ENCODE measurements around the gene DYNC1H1.
A peak's percentile ranks its signal among the peaks of the same experiment; 100 is the strongest.

DYNC1H1 gene

DNA sequence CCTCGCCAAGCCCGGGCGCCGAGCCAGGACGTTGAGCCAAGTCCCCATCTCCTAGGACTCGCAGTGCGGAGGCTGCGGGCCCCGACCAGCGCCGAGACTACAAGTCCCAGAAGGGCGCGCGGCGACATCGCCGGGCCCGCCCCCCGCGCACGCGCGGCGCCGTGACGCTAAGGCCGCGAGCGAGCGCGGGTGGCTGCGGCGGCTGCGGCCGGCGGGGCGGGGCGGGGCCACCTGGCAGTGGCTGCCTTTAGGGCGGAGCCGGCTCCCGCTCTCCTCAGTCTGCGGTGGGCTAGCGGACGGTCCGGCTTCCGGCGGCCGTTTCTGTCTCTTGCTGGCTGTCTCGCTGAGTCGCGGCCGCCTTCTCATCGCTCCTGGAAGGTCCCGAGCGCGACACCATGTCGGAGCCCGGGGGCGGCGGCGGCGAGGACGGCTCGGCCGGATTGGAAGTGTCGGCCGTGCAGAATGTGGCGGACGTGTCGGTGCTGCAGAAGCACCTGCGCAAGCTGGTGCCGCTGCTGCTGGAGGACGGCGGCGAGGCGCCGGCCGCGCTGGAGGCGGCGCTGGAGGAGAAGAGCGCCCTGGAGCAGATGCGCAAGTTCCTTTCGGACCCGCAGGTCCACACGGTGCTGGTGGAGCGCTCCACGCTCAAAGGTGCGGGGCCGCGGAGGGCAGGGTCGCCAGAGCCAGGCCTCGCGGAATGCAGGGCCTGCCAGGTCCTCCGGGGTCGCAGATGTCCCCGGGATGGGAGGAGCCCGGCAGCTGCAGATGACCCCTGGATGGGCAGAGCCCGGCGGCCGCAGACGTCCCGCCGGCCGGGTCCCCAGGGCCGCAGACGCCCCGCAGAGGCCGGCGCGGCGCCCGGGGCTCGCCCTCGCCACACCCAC is at the start of gene DYNC1H1:
TSS of gene DYNC1H1 (plus strand) at position 277 of the 884 bp plus-strand sequence. CDS start at position 396, 119 bp downstream.
- DNase-seq: peak; percentile 68

DNA sequence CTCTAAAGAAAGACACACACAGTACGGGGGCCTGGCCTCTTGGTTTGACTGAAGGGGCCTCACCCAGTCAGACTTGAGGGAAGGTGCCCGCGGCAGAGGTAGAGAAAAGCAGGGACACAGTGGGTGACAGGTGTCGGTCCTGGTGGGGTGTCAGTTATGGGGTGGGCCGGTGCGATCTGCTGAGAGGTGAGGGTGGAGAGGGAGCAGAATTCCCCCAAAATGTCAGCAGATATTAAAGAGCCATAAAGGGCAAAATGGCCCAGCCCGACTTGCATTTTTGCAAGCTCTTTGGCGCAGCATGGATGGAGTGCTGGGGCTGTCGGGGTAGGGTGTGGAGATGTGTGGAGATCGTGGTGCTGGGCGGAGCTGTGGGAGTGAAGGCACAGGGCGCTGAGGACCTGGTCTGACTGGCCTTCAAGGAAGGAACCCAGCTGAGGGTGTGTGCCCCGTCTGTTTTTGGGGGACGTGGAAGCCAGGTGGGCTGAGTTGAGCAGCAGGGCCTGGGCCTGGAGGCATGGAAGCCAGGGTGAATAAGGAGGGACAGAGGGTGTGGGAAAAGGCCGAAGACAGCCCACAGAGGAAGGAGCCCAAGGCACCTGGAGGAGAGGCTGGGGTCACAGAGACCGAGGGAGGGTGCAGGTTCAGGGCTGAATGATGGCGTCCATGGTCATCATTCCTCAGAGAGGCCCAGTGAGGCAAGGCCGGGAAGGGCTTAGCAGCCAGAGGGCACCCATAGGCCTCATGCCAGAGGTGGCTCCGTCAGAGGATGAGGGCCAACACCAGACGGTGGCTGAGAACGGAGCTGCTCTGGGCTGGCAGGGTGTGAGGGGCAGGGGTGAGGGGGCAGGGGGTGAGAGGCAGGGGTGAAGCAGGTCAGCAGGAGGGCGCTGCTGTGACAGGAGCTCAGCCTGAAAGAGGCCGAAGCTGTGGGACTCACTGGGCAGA is 48.2 kb upstream of the DYNC1H1 start:
- no peak for DNase-seq

DNA sequence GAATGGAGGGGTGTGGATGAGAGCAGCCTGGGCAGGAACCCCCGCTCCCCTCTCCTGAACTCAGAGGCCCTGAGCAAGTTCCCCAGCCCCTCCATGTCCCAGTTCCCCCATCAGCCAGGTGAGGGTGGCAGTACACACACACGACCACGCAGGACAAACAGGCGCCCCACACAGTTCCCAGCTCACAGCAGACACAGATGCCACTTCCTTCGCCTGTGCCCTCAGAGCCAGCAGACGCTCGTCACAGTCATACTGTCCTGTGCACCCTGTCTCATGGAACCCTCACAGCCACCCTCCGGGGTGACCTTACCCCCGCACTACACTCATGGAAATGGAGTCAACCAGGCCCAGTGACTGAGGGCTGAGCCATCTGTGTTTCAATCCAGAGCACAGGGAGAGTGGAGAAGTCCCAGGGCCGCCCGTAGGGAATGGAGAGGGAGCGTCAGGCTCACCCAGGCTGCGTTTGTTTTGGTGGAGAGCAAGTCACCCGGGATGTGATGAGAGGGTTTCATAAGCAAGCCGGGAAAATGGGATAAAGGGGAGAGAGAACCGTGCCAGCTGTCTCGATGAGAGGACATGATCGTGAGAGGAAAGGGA is 47.5 kb upstream of the DYNC1H1 start:
- DNase-seq: no peak

DNA sequence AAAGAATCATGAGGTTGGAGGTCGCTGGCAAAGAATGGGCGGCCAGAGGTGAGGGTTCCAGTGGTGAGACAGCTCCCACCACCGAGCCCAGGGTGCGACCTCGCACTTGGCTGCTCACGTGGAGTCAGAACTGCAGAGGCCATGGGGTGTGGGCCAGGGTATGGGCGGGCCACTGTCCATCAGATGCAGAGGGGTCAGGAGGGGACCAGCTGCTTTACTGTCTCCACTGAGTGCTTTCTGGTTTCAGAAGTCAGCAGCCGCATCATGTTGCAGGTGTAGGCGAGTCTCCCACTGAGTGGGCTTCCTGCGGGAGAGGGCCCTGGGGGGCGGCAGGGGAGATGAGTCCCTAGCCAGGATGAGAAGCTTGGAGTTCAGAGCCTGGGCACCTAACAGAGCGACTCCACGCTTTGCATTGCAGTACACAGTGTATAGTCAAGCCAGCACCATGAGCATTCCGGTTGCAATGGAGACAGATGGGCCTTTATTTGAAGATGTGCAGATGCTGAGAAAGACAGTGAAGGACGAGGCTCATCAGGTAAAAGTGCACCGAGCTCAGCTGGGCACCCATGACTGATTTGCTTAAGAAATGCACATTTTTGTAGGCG is 46.9 kb upstream of the DYNC1H1 start:
- no peak for DNase-seq

DNA sequence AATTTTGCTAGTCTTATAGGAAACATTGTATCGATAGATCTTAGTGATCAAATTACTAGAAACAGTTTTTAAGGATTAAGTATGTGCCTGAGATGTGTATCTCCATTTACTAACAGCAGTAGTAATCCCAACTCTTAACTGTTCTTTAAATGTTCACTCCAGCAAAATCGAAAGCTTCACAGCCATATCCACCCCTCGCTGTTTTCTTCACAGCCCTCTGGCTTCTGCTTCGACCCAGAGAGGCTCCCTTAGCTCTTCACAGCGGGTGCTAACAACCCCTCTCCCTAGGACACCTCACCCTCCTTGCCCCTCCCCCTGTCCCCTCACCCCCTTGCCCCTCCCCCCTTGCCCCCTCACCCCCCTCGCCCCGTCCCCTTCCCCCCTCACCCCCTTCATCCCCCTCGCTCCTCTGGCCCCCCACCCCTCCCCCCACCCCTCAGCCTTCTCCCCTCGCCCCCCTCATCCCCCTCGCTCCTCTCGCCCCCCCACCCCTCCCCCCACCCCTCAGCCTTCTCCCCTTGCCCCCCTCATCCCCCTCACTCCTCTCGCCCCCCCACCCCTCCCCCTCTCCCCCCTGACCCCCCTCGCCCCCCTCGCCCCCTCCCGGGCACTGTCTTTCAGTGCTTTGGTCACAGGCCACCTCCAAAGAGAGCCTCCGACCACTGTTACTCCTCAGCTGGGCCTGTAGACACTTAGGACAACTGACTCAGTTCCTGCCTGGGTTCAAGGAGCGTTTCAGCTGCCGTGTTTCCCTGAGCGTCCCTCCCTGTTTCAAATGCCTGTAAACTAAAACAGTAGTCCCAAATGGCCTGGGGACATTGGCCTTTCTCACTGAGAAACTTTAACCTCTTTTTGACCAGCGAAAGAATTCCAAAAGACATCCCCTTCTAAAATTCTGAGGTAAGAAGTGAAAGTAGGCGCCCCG is 46.0 kb upstream of the DYNC1H1 start:
- DNase-seq: no peak

DNA sequence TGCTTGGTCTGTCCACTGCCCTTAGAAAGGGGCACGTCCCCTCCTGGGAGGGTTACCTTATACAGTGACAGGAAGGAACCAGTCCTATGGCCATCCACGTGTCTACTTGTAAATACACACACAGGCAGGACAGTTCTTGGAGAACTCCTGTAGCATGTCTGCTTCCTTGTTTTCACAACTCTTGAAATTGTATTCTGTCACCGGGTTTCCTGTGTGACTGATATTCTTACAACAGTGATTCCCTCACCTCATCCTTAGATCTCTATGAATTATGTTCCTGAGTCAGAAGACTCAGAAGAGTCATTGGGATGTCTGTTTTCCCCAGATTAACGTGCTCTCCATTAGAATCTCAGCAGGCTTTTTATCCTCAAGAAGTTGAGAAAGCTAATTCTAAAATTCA is 44.1 kb upstream of the DYNC1H1 start:
- DNase-seq: no peak

DNA sequence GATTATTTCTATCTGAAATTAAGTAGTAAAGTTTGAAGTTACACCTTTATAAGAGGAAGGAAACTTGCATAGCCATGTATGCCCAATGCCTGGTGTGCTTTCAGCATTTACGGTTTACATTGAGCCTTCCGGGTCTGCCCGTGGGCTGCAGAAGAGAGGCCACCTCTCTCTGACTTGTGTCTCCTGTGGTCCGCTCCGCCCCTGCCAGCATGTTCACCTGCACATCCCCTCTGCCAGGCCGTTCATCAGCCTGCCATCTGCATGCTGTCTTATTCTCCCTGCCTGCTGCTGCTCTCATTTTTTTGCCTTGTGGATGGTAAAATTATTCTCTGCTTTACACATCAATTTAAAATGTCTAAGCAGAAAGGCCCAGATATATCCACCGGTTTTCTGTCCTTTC is 41.5 kb upstream of the DYNC1H1 start:
- no peak for DNase-seq

DNA sequence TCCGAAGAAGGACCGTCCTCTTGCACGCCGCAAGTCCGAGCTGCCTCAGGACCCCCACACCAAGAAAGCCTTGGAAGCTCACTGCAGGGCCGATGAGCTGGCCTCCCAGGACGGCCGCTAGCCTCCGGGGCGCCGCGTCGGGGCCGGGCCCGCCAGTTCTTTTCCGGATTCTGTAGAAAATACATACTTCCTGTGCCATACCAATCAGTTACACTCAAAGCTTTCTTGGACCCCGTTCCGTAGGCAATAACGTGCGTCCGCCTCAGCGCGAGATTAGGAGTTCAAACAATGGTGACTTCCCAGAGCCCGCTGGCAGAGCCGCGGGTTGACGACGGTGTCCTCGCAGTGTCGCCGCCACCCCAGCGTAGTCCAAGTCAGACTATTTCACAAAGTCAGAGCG is 39.2 kb upstream of the DYNC1H1 start:
- no peak for DNase-seq

DNA sequence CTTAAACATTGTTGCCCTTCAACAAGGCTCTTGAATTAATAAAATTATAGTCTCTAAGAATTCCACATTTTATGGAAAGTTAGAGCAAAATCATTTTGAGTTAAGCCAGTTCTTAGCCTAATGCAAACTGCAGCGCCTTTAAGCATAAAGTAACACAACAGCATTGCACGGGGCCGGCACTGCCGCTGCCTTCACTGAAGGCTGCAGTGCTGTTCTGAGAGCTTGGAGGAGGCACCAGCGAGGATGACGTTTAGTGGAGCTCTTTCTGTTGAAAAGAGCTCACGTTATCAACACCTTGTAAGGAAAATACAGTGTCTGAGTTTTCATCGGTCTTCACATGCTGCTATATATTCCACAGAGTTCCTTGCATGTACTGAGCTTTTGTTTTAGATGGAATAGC is 38.3 kb upstream of the DYNC1H1 start:
- no peak for DNase-seq

DNA sequence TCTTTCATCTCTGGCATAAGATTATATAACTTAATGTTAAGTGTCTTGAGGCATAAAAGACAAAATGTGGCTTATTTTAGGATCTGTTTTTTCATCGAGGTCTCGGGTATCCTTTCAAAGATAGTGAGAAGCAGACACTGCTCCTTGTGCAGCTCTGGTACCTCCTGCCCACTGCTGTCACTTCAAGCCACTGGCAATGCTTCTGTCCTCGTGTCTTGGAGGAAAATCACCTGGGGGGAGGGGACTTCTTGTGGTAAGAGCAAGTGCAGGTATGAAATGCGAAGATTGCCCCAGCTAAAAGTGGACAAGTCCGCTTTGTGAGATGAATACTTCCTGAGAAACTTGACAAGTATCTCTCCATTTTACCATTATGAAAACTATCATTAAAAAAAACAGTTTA is 37.8 kb upstream of the DYNC1H1 start:
- no peak for DNase-seq

DNA sequence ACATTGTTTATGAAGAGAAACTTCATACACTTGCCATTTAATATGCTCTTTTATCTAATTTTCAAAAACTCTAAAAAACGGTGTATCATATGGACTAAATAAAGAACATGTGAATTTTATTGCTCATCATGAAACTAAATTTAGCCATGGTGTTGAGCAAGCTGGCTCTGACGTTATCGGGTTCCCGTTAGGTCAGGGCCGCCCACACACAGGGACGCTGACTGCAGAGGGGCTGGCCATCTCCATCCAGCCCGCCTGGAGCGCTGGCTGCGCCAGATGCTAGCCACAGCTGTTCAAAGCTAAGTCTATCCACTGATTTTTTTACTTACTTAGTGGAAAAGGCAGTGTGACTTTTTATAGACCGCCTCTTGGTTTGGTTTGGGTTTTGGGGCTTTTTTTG is 36.5 kb upstream of the DYNC1H1 start:
- no peak for DNase-seq

DNA sequence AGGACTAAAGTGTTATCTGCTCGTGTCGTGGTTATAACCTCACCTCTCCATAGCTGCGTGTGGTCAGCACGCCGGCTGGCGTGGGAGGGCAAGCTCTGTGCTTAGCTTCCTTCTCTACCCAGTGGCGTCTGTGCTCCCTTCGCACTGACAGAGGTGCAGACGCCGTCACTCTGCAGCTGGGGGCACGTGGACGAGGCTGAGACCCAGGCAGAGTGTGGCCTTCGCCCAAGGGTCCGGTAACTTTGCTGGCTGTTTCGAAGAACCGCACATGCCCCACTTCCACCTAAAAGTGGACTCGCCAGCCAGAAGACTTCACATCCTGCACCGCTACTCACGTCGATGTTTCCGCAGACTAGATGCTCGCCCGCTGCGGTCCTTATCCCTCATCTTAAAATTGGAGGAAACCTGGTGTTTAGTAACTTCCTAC is 35.9 kb upstream of the DYNC1H1 start:
- DNase-seq: no peak

DNA sequence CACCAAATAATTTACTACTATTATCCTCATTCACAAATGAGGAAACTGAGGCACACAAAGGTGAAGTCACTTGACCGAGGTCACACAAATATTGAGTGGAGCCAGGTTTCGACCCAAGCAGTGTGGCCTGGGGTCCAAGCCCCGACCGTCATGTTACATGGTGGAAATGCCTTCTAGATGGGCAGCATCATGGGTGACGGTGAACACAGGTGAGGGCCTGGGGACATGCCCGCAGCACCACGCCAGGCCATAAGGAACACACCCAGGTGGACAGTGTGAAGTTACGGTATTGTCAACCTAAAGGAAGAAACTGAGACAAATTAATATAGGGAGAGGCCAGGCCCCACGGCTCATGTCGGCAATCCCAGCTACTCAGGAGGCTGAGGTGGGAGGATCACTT is 35.3 kb upstream of the DYNC1H1 start:
- DNase-seq: no peak

DNA sequence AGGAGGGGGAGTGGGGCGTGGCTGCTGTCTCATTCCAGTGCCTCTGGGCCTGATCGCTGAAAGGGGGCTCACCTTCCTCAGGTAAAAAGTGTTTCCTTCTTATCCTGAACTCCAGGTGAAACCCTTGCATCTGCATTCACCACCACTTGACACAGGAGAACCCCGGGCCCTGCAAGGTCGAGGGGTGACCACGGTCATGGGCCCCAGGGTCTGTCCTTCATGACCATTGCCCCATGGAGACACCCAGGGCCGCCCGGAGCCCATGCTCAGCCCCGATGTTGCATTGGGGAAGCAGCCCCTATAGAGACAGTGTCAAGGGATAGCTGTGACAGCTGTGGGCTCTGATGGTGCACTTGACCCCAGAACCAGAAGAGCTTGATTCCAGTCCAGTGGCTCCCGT is 34.4 kb upstream of the DYNC1H1 start:
- DNase-seq: no peak

DNA sequence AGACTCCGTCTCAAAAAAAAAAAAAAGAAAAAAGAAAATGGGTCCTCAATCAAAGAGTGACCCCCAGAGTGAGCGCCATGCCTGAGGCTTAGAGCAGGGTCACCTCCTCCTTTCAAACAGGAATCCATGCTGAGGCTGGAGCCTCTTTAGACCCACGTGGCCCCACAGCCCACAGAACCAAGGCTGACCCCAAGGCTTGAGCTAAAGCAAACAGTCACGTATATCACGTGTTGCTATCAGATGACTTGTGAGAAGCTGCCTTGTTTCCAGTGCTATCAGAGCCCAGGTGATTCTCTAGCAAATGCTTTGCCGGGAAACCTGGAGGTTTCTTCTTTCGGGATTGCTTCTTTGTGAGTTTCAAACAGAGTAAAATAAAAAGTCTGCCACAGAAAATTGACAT is 31.7 kb upstream of the DYNC1H1 start:
- DNase-seq: no peak

DNA sequence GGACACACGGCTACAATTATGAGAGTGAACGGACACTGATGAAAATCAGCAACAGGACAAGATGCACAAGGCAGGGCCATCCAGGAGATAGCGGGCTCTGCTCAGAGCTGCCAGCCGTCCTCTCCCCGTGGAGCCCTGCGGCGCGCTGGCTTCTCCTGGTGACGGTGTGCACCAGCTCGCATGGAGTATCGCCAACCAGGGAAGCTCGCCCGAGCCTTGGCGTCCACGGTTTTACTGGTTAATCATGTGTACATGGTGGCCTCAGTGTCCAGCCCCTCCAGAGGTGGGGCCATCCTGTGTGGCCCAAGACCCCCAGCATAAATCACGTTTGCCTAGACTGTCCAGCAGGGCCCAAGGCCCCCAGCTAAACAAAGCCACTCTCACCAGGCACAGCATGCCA is 31.2 kb upstream of the DYNC1H1 start:
- no peak for DNase-seq

DNA sequence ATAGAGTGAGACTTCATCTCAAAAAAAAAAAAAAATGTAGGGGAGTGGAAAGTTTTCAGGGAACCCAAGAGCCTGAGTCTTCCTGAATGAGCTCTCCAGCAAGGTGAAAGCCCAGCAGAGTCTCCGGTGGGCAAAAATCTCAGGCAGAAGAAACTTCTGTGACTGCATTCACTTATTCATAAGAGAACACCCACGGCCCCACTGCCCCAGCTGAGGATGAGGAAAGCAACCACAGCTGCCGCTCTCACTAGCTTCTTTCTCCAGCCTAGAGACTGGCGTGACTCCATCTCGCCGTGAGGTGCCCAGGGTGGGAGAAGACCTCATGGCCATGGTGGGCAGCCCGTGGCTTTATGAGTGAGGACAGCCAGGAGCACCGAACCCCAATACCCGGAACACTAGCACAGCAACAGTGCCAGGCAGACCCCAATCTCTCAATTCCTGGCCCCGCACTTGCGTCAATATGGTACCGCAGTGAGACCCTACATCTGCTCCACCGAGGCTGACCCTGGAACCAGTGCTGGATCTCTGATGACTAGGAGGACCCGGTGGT is 29.7 kb upstream of the DYNC1H1 start:
- DNase-seq: no peak

DNA sequence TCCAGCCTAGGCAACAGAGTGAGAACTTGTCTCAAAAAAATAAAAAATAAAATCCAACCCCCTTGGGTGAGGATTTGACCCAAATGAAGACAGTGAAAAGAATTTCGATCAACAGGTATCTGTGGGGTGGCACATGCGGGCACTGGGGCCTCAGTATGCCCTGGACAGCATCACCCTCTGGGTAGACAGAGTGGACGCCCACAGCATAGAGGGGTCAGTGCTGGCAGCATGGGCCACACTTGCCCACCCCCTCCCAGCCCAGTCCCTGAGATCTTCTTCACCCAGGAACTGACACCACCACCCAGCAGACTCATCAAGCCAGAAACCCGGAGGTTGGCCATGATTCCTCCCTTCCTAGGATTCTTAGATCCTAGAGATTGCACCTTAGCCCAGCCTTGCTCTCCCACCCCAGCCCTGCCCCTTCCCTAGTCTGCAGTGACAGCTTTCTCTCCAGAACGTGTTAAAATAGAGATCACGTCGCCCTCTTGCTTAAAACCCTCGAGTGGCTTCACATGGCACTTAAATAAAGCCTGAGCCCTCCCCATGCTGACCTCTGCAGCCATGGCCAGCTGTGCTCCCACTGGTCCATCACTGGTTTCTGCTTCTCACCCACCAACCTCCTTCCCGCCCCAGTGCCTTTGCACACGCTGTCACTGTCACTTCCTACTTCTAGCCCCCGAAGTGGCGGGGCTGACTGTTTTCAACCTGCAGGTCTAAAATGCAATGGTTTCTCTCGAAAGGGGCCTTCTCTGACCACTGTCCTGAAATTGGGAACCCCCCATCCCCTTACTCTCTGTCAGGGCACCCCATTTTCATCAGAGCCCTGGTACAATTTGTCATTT is 26.2 kb upstream of the DYNC1H1 start:
- DNase-seq: no peak

DNA sequence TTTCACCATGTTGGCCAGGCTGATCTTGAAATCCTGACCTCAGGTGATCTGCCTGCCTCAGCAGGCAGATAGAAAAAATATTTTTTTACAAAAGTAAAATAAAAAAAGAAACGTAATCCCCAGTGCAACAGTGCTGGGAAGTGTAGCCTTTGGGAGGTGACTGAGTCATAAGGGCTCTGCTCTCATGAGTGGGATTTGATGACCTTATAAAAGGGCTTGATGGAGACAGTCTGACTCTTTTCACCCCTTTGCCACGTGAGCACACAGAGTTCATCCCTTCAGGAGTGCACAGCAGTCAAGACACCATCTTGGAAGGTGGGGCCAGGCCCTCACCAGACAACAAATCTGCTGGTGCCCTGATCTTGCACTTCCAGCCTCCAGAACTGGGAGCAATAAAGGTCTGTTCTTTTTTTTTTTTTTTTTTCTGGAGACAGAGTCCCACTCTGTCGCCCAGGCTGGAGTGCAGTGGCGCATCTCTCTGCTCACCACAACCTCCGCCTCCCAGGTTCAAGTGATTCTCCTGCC is 24.7 kb upstream of the DYNC1H1 start:
- DNase-seq: no peak

DNA sequence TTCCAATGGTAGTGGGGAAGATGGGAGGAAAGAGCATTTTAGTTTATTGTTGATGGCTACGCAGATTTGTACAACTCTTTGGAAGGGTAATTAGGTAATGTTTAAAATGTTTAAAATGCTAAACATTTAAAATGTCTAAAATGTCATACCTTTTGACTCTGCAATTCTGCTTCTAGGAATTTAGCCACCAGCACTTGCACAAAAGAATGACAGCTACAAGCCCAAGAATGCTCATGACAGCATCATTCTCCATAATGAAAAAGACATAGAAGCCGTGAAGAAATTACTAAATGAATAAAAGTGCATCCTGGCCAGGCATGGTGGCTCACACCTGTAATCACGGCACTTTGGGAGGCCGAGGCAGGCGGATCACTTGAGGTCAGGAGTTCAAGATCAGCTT is 19.9 kb upstream of the DYNC1H1 start:
- no peak for DNase-seq
